ENCODE results near the gene EGFL8. TPM values are rescaled to one million over a fixed set of nuclear protein-coding genes. Genes with fewer than 3 reads are reported as not detected.
"Not testable (repeated sequence)": the region's sequence is repeated elsewhere in the genome, so short reads cannot be mapped to it uniquely, and the experiment has no call there.

Gene EGFL8
- total RNA-seq, 1 donor from 2014 or later = 0.26 TPM

GRCh38 chr6:32184084-32184640, 19.8 kb downstream of the EGFL8 start, which contains the start of gene AGER:
TSS of gene AGER (minus strand) at chr6:32184253. CDS start at chr6:32184222, 31 bp downstream.
- Histone ChIP-seq H3K27me3 (ENCODE audit: control insufficient read depth, insufficient read depth, low read length) (no peaks in the 10 kb centered on the region), H3K4me3 (ENCODE audit: low read depth, low read length) (no peak within 1 kb of the TSS), H3K36me3 (ENCODE audit: control insufficient read depth, insufficient read depth, low read length) (peaks cover 18% of the 10 kb centered on the region)
- DNase-seq (ENCODE audit: low read depth) = no peak
- TF ChIP-seq, protein P1, sequence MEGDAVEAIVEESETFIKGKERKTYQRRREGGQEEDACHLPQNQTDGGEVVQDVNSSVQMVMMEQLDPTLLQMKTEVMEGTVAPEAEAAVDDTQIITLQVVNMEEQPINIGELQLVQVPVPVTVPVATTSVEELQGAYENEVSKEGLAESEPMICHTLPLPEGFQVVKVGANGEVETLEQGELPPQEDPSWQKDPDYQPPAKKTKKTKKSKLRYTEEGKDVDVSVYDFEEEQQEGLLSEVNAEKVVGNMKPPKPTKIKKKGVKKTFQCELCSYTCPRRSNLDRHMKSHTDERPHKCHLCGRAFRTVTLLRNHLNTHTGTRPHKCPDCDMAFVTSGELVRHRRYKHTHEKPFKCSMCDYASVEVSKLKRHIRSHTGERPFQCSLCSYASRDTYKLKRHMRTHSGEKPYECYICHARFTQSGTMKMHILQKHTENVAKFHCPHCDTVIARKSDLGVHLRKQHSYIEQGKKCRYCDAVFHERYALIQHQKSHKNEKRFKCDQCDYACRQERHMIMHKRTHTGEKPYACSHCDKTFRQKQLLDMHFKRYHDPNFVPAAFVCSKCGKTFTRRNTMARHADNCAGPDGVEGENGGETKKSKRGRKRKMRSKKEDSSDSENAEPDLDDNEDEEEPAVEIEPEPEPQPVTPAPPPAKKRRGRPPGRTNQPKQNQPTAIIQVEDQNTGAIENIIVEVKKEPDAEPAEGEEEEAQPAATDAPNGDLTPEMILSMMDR (IDR thresholded peaks at IDR 0.05; ENCODE audit: insufficient read depth, low read length, severe bottlenecking) = no peak
- no peak for FAIRE-seq

DNA sequence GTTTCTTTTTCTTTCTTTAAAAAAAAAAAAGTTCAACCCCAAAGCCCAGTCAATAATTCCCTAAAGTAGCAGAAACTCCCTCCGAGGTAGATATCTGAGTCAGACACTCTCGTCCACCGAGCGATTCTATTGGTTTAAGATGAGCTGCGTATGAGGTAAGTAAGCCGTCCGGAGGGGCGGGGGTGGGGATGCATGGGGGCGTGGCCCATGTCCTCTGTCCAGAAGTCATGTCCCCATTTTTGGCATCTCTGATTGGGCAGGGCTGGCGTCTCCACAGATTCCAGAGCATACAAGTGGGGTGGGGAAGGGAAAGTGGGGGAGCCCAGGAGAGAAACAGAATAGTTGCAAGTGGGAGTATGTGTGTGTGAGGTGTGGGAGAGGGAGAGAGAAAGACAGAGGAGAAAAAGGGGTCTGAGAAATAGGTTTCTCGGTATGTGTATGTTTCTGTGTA, 21.3 kb downstream of the EGFL8 start:
- H3K36me3 ChIP-seq (ENCODE audit: control insufficient read depth, insufficient read depth, low read length) = peaks cover 18% of the 10 kb centered on the region
- not testable (repeated sequence) for FAIRE-seq; H3K4me3 ChIP-seq (ENCODE audit: low read depth, low read length); H3K27me3 ChIP-seq (ENCODE audit: control insufficient read depth, insufficient read depth, low read length)
- DNase-seq (ENCODE audit: low read depth) = peak; percentile 81

DNA sequence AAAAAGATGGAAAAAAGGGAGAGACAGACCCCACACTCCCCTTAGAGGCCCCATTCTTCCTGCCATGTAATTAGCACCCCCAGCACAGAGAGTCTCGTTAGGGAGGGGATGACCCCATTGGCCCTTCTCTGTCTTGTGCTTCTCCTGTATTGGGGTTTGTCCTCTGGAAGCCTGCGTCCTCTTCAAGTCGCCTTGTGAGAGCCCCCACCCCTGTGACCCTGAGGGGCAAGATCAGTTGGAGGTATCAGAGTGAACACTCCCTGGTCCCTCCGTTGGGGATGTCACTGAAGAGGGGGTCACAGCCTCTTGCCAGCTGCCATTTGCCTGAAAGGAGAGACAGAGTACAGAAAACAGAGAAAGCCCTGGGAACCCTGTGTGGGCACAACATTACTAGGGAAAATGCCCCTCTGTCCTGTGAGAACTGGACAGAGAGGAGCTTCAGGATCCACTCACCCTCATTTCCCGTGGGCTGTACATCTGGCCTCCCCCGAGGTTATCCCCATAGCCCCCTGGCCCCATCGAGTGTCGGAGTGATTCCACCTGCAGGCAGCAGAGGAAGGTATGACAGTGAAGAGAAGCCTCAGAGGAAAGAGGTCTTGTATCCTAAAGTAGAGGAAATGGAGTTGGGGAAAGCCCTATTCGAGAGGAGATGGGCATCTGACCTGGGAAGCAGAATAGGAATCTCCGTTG, 21.9 kb downstream of the EGFL8 start:
- DNase-seq (ENCODE audit: low read depth); H3K4me3 ChIP-seq (ENCODE audit: low read depth, low read length); H3K27me3 ChIP-seq (ENCODE audit: control insufficient read depth, insufficient read depth, low read length): not testable (repeated sequence)
- H3K36me3 ChIP-seq (ENCODE audit: control insufficient read depth, insufficient read depth, low read length) = peaks cover 14% of the 10 kb centered on the region
- FAIRE-seq = peak; percentile 36

DNA sequence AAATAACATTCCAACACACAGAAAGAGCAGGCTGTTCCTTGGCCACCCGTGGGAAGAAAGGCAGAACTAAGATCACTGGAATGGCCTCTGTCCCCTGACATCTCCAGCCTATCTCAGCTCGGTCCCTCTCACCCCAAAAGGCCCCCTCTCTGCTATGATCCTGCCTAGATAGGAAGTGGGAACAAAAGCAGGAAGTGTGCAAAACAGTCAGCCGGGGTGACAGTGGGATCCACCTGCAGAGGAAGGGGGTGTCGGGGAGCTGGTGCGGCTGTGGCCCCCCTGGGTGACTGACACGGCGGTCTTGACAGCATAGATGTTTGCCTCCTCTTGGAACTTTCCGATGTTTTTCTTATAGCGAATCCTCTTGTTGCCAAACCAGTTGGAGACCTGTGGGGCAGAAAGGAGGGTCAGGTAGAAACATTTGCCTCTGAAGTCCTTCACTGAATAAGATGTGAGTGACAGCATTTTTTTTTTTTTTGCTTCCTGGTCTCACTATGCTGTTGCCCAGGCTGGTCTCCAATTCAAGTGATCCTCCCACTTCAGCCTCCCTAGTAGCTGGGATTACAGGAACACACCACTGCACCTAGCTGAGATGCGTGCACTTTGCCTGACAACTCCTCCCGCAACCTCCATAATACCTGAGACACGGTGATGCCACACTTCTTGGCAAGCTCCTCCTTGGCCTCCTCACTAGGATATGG, 22.8 kb downstream of the EGFL8 start:
- H3K27me3 ChIP-seq (ENCODE audit: control insufficient read depth, insufficient read depth, low read length) = no peaks in the 10 kb centered on the region
- FAIRE-seq (no peak), DNase-seq (ENCODE audit: low read depth) (no peak)
- H3K36me3 ChIP-seq (ENCODE audit: control insufficient read depth, insufficient read depth, low read length) = peaks cover 13% of the 10 kb centered on the region
- no peak overlapping the region for H3K4me3 ChIP-seq (ENCODE audit: low read depth, low read length)
- TF ChIP-seq, protein P1 (IDR thresholded peaks at IDR 0.05; ENCODE audit: insufficient read depth, low read length, severe bottlenecking) = no peak

- FAIRE-seq = peak; percentile 75
- H3K36me3 ChIP-seq (ENCODE audit: control insufficient read depth, insufficient read depth, low read length) = peaks cover 11% of the 10 kb centered on the region
- not testable (repeated sequence) for DNase-seq (ENCODE audit: low read depth); H3K27me3 ChIP-seq (ENCODE audit: control insufficient read depth, insufficient read depth, low read length); H3K4me3 ChIP-seq (ENCODE audit: low read depth, low read length)
These were observed 23.5 kb downstream of the EGFL8 start for GRCh38 chr6:32187725-32188380.

- Histone ChIP-seq H3K4me3 (ENCODE audit: low read depth, low read length) (peak overlapping the region; percentile 58), H3K27me3 (ENCODE audit: control insufficient read depth, insufficient read depth, low read length) (no peaks in the 10 kb centered on the region), H3K36me3 (ENCODE audit: control insufficient read depth, insufficient read depth, low read length) (peaks cover 7% of the 10 kb centered on the region)
- no peak for DNase-seq (ENCODE audit: low read depth)
- no peak for FAIRE-seq
- TF ChIP-seq, protein P1 (IDR thresholded peaks at IDR 0.05; ENCODE audit: insufficient read depth, low read length, severe bottlenecking) = no peak
These were observed 24.1 kb downstream of the EGFL8 start for GRCh38 chr6:32188381-32189068.

Measured in bronchial epithelial cell (primary cell).